H4 (cell line): ENCODE data around the gene NCAPG2. TPM values are rescaled to one million over a fixed set of nuclear protein-coding genes. Genes with fewer than 3 reads are reported as not detected.

ENCODE experiments used
- total RNA-seq: library from RNA; depleted of rRNA; stranded (reverse); fragments of >200 nt; shearing (Covaris generic); gene quantifications from 2 replicates; pipeline ENCODE4 v1.2.3, GENCODE V29; 2014; rRNA removed

The NCAPG2 gene
- total RNA-seq, 1 experiment from 2014 or later, result 29.3 TPM

Other genes with a start within 250 kb of the NCAPG2 start
- gene PTPRN2, start 117.0 kb downstream of the NCAPG2 start, total RNA-seq, result 0.97 TPM in 2 replicates
- 26.5 and 26.9 TPM in 2 replicates for gene ESYT2, start 124.7 kb upstream of the NCAPG2 start, total RNA-seq
- 3.0 and 3.3 TPM in 2 replicates for gene DYNC2I1, start 151.8 kb upstream of the NCAPG2 start, total RNA-seq